ENCODE results near the gene NFATC1. TPM values are rescaled to one million over a fixed set of nuclear protein-coding genes. Genes with fewer than 3 reads are reported as not detected.

The NFATC1 gene
- polyA plus RNA-seq, 2 donors = 1.3 to 1.9 TPM

- 73 to 76% methylated on average over 50 of the region's 50 CpGs for WGBS, 2 donors
- H3K27ac ChIP-seq (ENCODE audit: low read depth in 2 of 2, low read length in 1 of 2) = no peak overlapping the region
- H3K36me3 ChIP-seq (ENCODE audit: control insufficient read depth in 2 of 2, insufficient read depth in 2 of 2, low read length in 1 of 2) = peaks cover 0 to 16% of the 10 kb centered on the region in 2 donors
- no peak overlapping the region for H3K4me3 ChIP-seq (ENCODE audit: low read depth in 1 of 2, low read length in 2 of 2)
- H3K4me1 ChIP-seq (ENCODE audit: control insufficient read depth in 2 of 2, insufficient read depth in 2 of 2, low read length in 1 of 2) = no peaks in the 10 kb centered on the region
- no peaks in the 10 kb centered on the region for H3K27me3 ChIP-seq (ENCODE audit: control insufficient read depth in 1 of 2, insufficient read depth in 2 of 2, low read length in 2 of 2)
- no peaks in the 10 kb centered on the region for H3K9me3 ChIP-seq (ENCODE audit: control insufficient read depth in 2 of 2, insufficient read depth in 1 of 2, low read depth in 1 of 2, low read length in 1 of 2)
Measured at GRCh38 chr18:79484661-79485621, 89.2 kb downstream of the NFATC1 start.

GRCh38 chr18:79485788-79486355, 90.1 kb downstream of the NFATC1 start:
- H3K4me3 ChIP-seq (ENCODE audit: low read depth in 1 of 2, low read length in 2 of 2) = no peak overlapping the region
- no peak overlapping the region for H3K27ac ChIP-seq (ENCODE audit: low read depth in 2 of 2, low read length in 1 of 2)
- no peaks in the 10 kb centered on the region for H3K4me1 ChIP-seq (ENCODE audit: control insufficient read depth in 2 of 2, insufficient read depth in 2 of 2, low read length in 1 of 2)
- no peaks in the 10 kb centered on the region for H3K9me3 ChIP-seq (ENCODE audit: control insufficient read depth in 2 of 2, insufficient read depth in 1 of 2, low read depth in 1 of 2, low read length in 1 of 2)
- no peaks in the 10 kb centered on the region for H3K27me3 ChIP-seq (ENCODE audit: control insufficient read depth in 1 of 2, insufficient read depth in 2 of 2, low read length in 2 of 2)
- H3K36me3 ChIP-seq (ENCODE audit: control insufficient read depth in 2 of 2, insufficient read depth in 2 of 2, low read length in 1 of 2) = peaks cover 0 to 16% of the 10 kb centered on the region in 2 donors
- 73 to 76% methylated on average over 16 of the region's 16 CpGs for WGBS, 2 donors

- Histone ChIP-seq H3K36me3 (ENCODE audit: control insufficient read depth in 2 of 2, insufficient read depth in 2 of 2, low read length in 1 of 2) (peaks cover 0 to 16% of the 10 kb centered on the region in 2 donors), H3K9me3 (ENCODE audit: control insufficient read depth in 2 of 2, insufficient read depth in 1 of 2, low read depth in 1 of 2, low read length in 1 of 2) (no peaks in the 10 kb centered on the region), H3K27me3 (ENCODE audit: control insufficient read depth in 1 of 2, insufficient read depth in 2 of 2, low read length in 2 of 2) (no peaks in the 10 kb centered on the region), H3K4me1 (ENCODE audit: control insufficient read depth in 2 of 2, insufficient read depth in 2 of 2, low read length in 1 of 2) (no peaks in the 10 kb centered on the region), H3K27ac (ENCODE audit: low read depth in 2 of 2, low read length in 1 of 2) (no peak overlapping the region), H3K4me3 (ENCODE audit: low read depth in 1 of 2, low read length in 2 of 2) (no peak overlapping the region)
- 93% methylated on average over 60 to 69 of the region's 69 CpGs for WGBS, 2 donors
Measured at GRCh38 chr18:79486356-79487182, 90.8 kb downstream of the NFATC1 start.

GRCh38 chr18:79487183-79487800, 91.6 kb downstream of the NFATC1 start:
- Histone ChIP-seq H3K4me1 (ENCODE audit: control insufficient read depth in 2 of 2, insufficient read depth in 2 of 2, low read length in 1 of 2) (no peaks in the 10 kb centered on the region), H3K4me3 (ENCODE audit: low read depth in 1 of 2, low read length in 2 of 2) (no peak overlapping the region), H3K27ac (ENCODE audit: low read depth in 2 of 2, low read length in 1 of 2) (no peak overlapping the region), H3K36me3 (ENCODE audit: control insufficient read depth in 2 of 2, insufficient read depth in 2 of 2, low read length in 1 of 2) (peaks cover 0 to 16% of the 10 kb centered on the region in 2 donors), H3K27me3 (ENCODE audit: control insufficient read depth in 1 of 2, insufficient read depth in 2 of 2, low read length in 2 of 2) (no peaks in the 10 kb centered on the region), H3K9me3 (ENCODE audit: control insufficient read depth in 2 of 2, insufficient read depth in 1 of 2, low read depth in 1 of 2, low read length in 1 of 2) (no peaks in the 10 kb centered on the region)
- 93 to 97% methylated on average over 42 of the region's 42 CpGs for WGBS, 2 donors

GRCh38 chr18:79487801-79488201, 92.1 kb downstream of the NFATC1 start:
- H3K4me1 ChIP-seq (ENCODE audit: control insufficient read depth in 2 of 2, insufficient read depth in 2 of 2, low read length in 1 of 2) = no peaks in the 10 kb centered on the region
- WGBS, 2 donors = 89% methylated on average over 22 of the region's 22 CpGs
- H3K4me3 ChIP-seq (ENCODE audit: low read depth in 1 of 2, low read length in 2 of 2) = no peak overlapping the region
- peaks cover 0 to 16% of the 10 kb centered on the region in 2 donors for H3K36me3 ChIP-seq (ENCODE audit: control insufficient read depth in 2 of 2, insufficient read depth in 2 of 2, low read length in 1 of 2)
- H3K27ac ChIP-seq (ENCODE audit: low read depth in 2 of 2, low read length in 1 of 2) = no peak overlapping the region
- no peaks in the 10 kb centered on the region for H3K9me3 ChIP-seq (ENCODE audit: control insufficient read depth in 2 of 2, insufficient read depth in 1 of 2, low read depth in 1 of 2, low read length in 1 of 2)
- H3K27me3 ChIP-seq (ENCODE audit: control insufficient read depth in 1 of 2, insufficient read depth in 2 of 2, low read length in 2 of 2) = no peaks in the 10 kb centered on the region

- Histone ChIP-seq H3K36me3 (ENCODE audit: control insufficient read depth in 2 of 2, insufficient read depth in 2 of 2, low read length in 1 of 2) (peaks cover 0 to 16% of the 10 kb centered on the region in 2 donors), H3K4me3 (ENCODE audit: low read depth in 1 of 2, low read length in 2 of 2) (no peak overlapping the region), H3K27me3 (ENCODE audit: control insufficient read depth in 1 of 2, insufficient read depth in 2 of 2, low read length in 2 of 2) (no peaks in the 10 kb centered on the region), H3K9me3 (ENCODE audit: control insufficient read depth in 2 of 2, insufficient read depth in 1 of 2, low read depth in 1 of 2, low read length in 1 of 2) (no peaks in the 10 kb centered on the region), H3K27ac (ENCODE audit: low read depth in 2 of 2, low read length in 1 of 2) (no peak overlapping the region), H3K4me1 (ENCODE audit: control insufficient read depth in 2 of 2, insufficient read depth in 2 of 2, low read length in 1 of 2) (no peaks in the 10 kb centered on the region)
- WGBS, 2 donors = 85 to 94% methylated on average over 26 of the region's 26 CpGs
Measured at GRCh38 chr18:79488311-79489050, 92.8 kb downstream of the NFATC1 start.

- H3K9me3 ChIP-seq (ENCODE audit: control insufficient read depth in 2 of 2, insufficient read depth in 1 of 2, low read depth in 1 of 2, low read length in 1 of 2) = no peaks in the 10 kb centered on the region
- no peak overlapping the region for H3K27ac ChIP-seq (ENCODE audit: low read depth in 2 of 2, low read length in 1 of 2)
- WGBS, 2 donors = 94 to 95% methylated on average over 32 of the region's 32 CpGs
- H3K4me1 ChIP-seq (ENCODE audit: control insufficient read depth in 2 of 2, insufficient read depth in 2 of 2, low read length in 1 of 2) = no peaks in the 10 kb centered on the region
- H3K4me3 ChIP-seq (ENCODE audit: low read depth in 1 of 2, low read length in 2 of 2) = no peak overlapping the region
- H3K27me3 ChIP-seq (ENCODE audit: control insufficient read depth in 1 of 2, insufficient read depth in 2 of 2, low read length in 2 of 2) = no peaks in the 10 kb centered on the region
- H3K36me3 ChIP-seq (ENCODE audit: control insufficient read depth in 2 of 2, insufficient read depth in 2 of 2, low read length in 1 of 2) = peaks cover 0 to 16% of the 10 kb centered on the region in 2 donors
Measured at GRCh38 chr18:79489051-79489898, 93.5 kb downstream of the NFATC1 start.

- Histone ChIP-seq H3K4me1 (ENCODE audit: control insufficient read depth in 2 of 2, insufficient read depth in 2 of 2, low read length in 1 of 2) (no peaks in the 10 kb centered on the region), H3K4me3 (ENCODE audit: low read depth in 1 of 2, low read length in 2 of 2) (no peak overlapping the region), H3K27ac (ENCODE audit: low read depth in 2 of 2, low read length in 1 of 2) (no peak overlapping the region), H3K36me3 (ENCODE audit: control insufficient read depth in 2 of 2, insufficient read depth in 2 of 2, low read length in 1 of 2) (peaks cover 0 to 16% of the 10 kb centered on the region in 2 donors), H3K9me3 (ENCODE audit: control insufficient read depth in 2 of 2, insufficient read depth in 1 of 2, low read depth in 1 of 2, low read length in 1 of 2) (no peaks in the 10 kb centered on the region), H3K27me3 (ENCODE audit: control insufficient read depth in 1 of 2, insufficient read depth in 2 of 2, low read length in 2 of 2) (no peaks in the 10 kb centered on the region)
- WGBS, 2 donors = 85 to 87% methylated on average over 15 to 16 of the region's 16 CpGs
Measured at GRCh38 chr18:79489899-79490625, 94.3 kb downstream of the NFATC1 start.
